GM12872 (cell line): ENCODE results near the gene SVBP.

Experiments
- CTCF ChIP-seq: IDR thresholded peaks from 3 replicates; pipeline ENCODE4 v1.5.1; 2011; ENCODE audit warnings: low read depth, mild to moderate bottlenecking, low read length, moderate library complexity; ENCODE audit not compliant: insufficient read depth

SVBP gene

GRCh38 chr1:42816585-42817439, at the start of gene SVBP, which contains the start of gene ERMAP:
Gene SVBP (minus strand): TSS chr1:42817397. CDS start chr1:42816544, 853 bp downstream.
Gene ERMAP (plus strand): TSS chr1:42817122. CDS start chr1:42830449, 13,327 bp downstream.
- no peak for TF ChIP-seq CTCF

- TF ChIP-seq CTCF: no peak
Observed at GRCh38 chr1:42866549-42866948, 49.4 kb upstream of the SVBP start.

- TF ChIP-seq CTCF: no peak
Observed at GRCh38 chr1:42861014-42861399, 43.8 kb upstream of the SVBP start.

GRCh38 chr1:42860339-42861013, 43.3 kb upstream of the SVBP start:
- no peak for TF ChIP-seq CTCF

GRCh38 chr1:42853116-42853884, 36.1 kb upstream of the SVBP start:
- TF ChIP-seq CTCF: no peak

- TF ChIP-seq CTCF: no peak
Observed at GRCh38 chr1:42852608-42852980, 35.4 kb upstream of the SVBP start.

GRCh38 chr1:42851960-42852607, 34.9 kb upstream of the SVBP start:
- no peak for TF ChIP-seq CTCF
